ENCODE data around the gene AKNA. TPM values are rescaled to one million over a fixed set of nuclear protein-coding genes. Genes with fewer than 3 reads are reported as not detected.

The AKNA gene
- total RNA-seq, 1 donor from 2014 or later = 11.4 TPM

- TF ChIP-seq CTCF (IDR thresholded peaks at IDR 0.05) (no peak), EZH2 (IDR thresholded peaks at IDR 0.05) (no peak), EZH2phosphoT487 (IDR thresholded peaks at IDR 0.05) (no peak)
Measured at GRCh38 chr9:114318416-114318815, 69.4 kb downstream of the AKNA start.

GRCh38 chr9:114317665-114318357 lies 70.0 kb downstream of the AKNA start:
- peaks cover 8% of the 10 kb centered on the region for H3K4me1 ChIP-seq
- no peaks in the 10 kb centered on the region for H3K79me2 ChIP-seq (ENCODE audit: low read depth)
- Mint-ChIP-seq H3K27ac (peak overlapping the region; percentile 60), H3K36me3 (no peaks in the 10 kb centered on the region), H3K4me3 (no peak overlapping the region), H3K9me3 (no peaks in the 10 kb centered on the region), H3K4me1 (peaks cover 9% of the 10 kb centered on the region), H3K27me3 (ENCODE audit: insufficient read depth, low read depth) (peaks cover 5% of the 10 kb centered on the region)
- H3K27ac ChIP-seq = no peak overlapping the region
- H3K4me3 ChIP-seq = no peak overlapping the region
- peaks cover 6% of the 10 kb centered on the region for H3F3A ChIP-seq (ENCODE audit: low read depth)
- H3K4me2 ChIP-seq = no peak overlapping the region
- no peaks in the 10 kb centered on the region for H4K20me1 ChIP-seq (ENCODE audit: low read depth)
- DNase-seq (ENCODE audit: low spot score) = no peak
- no peaks in the 10 kb centered on the region for H3K27me3 ChIP-seq
- H3K36me3 ChIP-seq = no peaks in the 10 kb centered on the region
- TF ChIP-seq EZH2 (IDR thresholded peaks at IDR 0.05) (no peak), CTCF (IDR thresholded peaks at IDR 0.05) (no peak), EZH2phosphoT487 (IDR thresholded peaks at IDR 0.05) (no peak)
- H2AFZ ChIP-seq (replicated peaks) = no peak overlapping the region
- H3K9ac ChIP-seq = no peak overlapping the region
- no peaks in the 10 kb centered on the region for H3K9me3 ChIP-seq (ENCODE audit: low read depth)

More at GRCh38 chr9:114318416-114318815, 69.4 kb downstream of the AKNA start:
- H3K27ac Mint-ChIP-seq = peak overlapping the region; percentile 60
- Histone ChIP-seq H3K9me3 (ENCODE audit: low read depth) (no peaks in the 10 kb centered on the region), H3K4me3 (no peak overlapping the region), H3K36me3 (no peaks in the 10 kb centered on the region), H3K4me2 (no peak overlapping the region), H3F3A (ENCODE audit: low read depth) (peaks cover 6% of the 10 kb centered on the region), H3K27ac (no peak overlapping the region), H3K27me3 (no peaks in the 10 kb centered on the region), H3K4me1 (peaks cover 8% of the 10 kb centered on the region), H3K9ac (no peak overlapping the region), H3K79me2 (ENCODE audit: low read depth) (no peaks in the 10 kb centered on the region), H2AFZ (replicated peaks) (no peak overlapping the region), H4K20me1 (ENCODE audit: low read depth) (no peaks in the 10 kb centered on the region)
- no peak overlapping the region for H3K4me3 Mint-ChIP-seq
- H3K4me1 Mint-ChIP-seq = peaks cover 9% of the 10 kb centered on the region
- no peaks in the 10 kb centered on the region for H3K36me3 Mint-ChIP-seq
- no peak for DNase-seq (ENCODE audit: low spot score)
- no peaks in the 10 kb centered on the region for H3K9me3 Mint-ChIP-seq
- H3K27me3 Mint-ChIP-seq (ENCODE audit: insufficient read depth, low read depth) = peaks cover 5% of the 10 kb centered on the region

GRCh38 chr9:114316605-114317230 lies 71.1 kb downstream of the AKNA start:
- H3F3A ChIP-seq (ENCODE audit: low read depth) = peaks cover 6% of the 10 kb centered on the region

More at GRCh38 chr9:114316605-114317230, 71.1 kb downstream of the AKNA start:
- Histone ChIP-seq H3K36me3 (no peaks in the 10 kb centered on the region), H3K9me3 (ENCODE audit: low read depth) (no peaks in the 10 kb centered on the region), H3K27me3 (no peaks in the 10 kb centered on the region), H3K4me3 (no peak overlapping the region), H3K4me2 (peak overlapping the region; percentile 40), H3K27ac (no peak overlapping the region), H2AFZ (replicated peaks) (no peak overlapping the region), H3K79me2 (ENCODE audit: low read depth) (no peaks in the 10 kb centered on the region), H4K20me1 (ENCODE audit: low read depth) (no peaks in the 10 kb centered on the region), H3K9ac (no peak overlapping the region), H3K4me1 (peaks cover 8% of the 10 kb centered on the region)
- peak overlapping the region; percentile 4 for H3K27ac Mint-ChIP-seq
- no peaks in the 10 kb centered on the region for H3K9me3 Mint-ChIP-seq
- TF ChIP-seq EZH2 (IDR thresholded peaks at IDR 0.05) = no peak
- no peak for TF ChIP-seq EZH2phosphoT487 (IDR thresholded peaks at IDR 0.05)
- no peak for TF ChIP-seq CTCF (IDR thresholded peaks at IDR 0.05)
- H3K27me3 Mint-ChIP-seq (ENCODE audit: insufficient read depth, low read depth) = peaks cover 5% of the 10 kb centered on the region
- H3K4me3 Mint-ChIP-seq = no peak overlapping the region
- DNase-seq (ENCODE audit: low spot score) = peak; percentile 68
- peaks cover 9% of the 10 kb centered on the region for H3K4me1 Mint-ChIP-seq
- no peaks in the 10 kb centered on the region for H3K36me3 Mint-ChIP-seq
